ENCODE results near the gene CFAP70. TPM values are rescaled to one million over a fixed set of nuclear protein-coding genes. Genes with fewer than 3 reads are reported as not detected.

The CFAP70 gene
- total RNA-seq, 1 donor from 2014 or later: 5.3 TPM

- Mint-ChIP-seq H3K27ac (no peak overlapping the region), H3K27me3 (no peaks in the 10 kb centered on the region), H3K4me1 (ENCODE audit: low read depth) (no peaks in the 10 kb centered on the region), H3K9me3 (ENCODE audit: low read depth) (peaks cover 12% of the 10 kb centered on the region), H3K36me3 (ENCODE audit: insufficient read depth) (peaks cover 29% of the 10 kb centered on the region), H3K4me3 (ENCODE audit: low read depth) (no peak overlapping the region)
- DNase-seq (ENCODE audit: low spot score, unreplicated experiment): no peak
- TF ChIP-seq, protein P1, sequence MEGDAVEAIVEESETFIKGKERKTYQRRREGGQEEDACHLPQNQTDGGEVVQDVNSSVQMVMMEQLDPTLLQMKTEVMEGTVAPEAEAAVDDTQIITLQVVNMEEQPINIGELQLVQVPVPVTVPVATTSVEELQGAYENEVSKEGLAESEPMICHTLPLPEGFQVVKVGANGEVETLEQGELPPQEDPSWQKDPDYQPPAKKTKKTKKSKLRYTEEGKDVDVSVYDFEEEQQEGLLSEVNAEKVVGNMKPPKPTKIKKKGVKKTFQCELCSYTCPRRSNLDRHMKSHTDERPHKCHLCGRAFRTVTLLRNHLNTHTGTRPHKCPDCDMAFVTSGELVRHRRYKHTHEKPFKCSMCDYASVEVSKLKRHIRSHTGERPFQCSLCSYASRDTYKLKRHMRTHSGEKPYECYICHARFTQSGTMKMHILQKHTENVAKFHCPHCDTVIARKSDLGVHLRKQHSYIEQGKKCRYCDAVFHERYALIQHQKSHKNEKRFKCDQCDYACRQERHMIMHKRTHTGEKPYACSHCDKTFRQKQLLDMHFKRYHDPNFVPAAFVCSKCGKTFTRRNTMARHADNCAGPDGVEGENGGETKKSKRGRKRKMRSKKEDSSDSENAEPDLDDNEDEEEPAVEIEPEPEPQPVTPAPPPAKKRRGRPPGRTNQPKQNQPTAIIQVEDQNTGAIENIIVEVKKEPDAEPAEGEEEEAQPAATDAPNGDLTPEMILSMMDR (IDR thresholded peaks at IDR 0.05; ENCODE audit: unreplicated experiment): no peak
Observed at GRCh38 chr10:73364964-73365363, 6.3 kb upstream of the CFAP70 start.

GRCh38 chr10:73359492-73359891 lies 828 bp upstream of the CFAP70 start:
- Mint-ChIP-seq H3K4me3 (ENCODE audit: low read depth) (peak overlapping the region; percentile 99), H3K9me3 (ENCODE audit: low read depth) (peaks cover 12% of the 10 kb centered on the region), H3K27ac (no peak overlapping the region), H3K36me3 (ENCODE audit: insufficient read depth) (peaks cover 11% of the 10 kb centered on the region), H3K27me3 (peaks cover 3% of the 10 kb centered on the region), H3K4me1 (ENCODE audit: low read depth) (peaks cover 4% of the 10 kb centered on the region)
- TF ChIP-seq, protein P1 (IDR thresholded peaks at IDR 0.05; ENCODE audit: unreplicated experiment): no peak
- no peak for DNase-seq (ENCODE audit: low spot score, unreplicated experiment)

DNA sequence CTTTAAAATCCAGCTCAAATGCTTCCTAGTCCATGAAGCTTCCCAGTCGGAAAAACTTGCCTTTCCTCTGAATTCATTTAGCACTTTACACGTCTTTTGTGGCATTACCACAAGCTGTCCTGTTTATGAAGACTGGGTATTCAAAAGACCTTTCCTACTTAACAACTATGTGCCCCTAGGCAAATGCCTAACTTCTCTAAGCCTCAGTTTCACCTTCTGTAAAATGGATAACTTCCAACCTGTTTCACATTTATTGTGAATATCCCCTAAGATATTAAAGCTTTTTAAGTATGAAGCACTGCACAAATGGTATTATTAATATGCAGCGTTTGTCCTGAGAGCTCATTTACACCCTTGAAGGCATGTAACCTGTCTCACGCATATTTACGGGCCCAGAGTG lies 843 bp downstream of the CFAP70 start:
- peaks cover 3% of the 10 kb centered on the region for H3K27me3 Mint-ChIP-seq
- H3K4me1 Mint-ChIP-seq (ENCODE audit: low read depth): peaks cover 4% of the 10 kb centered on the region
- DNase-seq (ENCODE audit: low spot score, unreplicated experiment): no peak
- peaks cover 12% of the 10 kb centered on the region for H3K9me3 Mint-ChIP-seq (ENCODE audit: low read depth)
- peak overlapping the region; percentile 99 for H3K27ac Mint-ChIP-seq
- TF ChIP-seq, protein P1 (IDR thresholded peaks at IDR 0.05; ENCODE audit: unreplicated experiment): no peak
- H3K36me3 Mint-ChIP-seq (ENCODE audit: insufficient read depth): peaks cover 8% of the 10 kb centered on the region
- H3K4me3 Mint-ChIP-seq (ENCODE audit: low read depth): peak overlapping the region; percentile 99

GRCh38 chr10:73357166-73357565 lies 1.5 kb downstream of the CFAP70 start:
- peaks cover 4% of the 10 kb centered on the region for H3K36me3 Mint-ChIP-seq (ENCODE audit: insufficient read depth)
- peak overlapping the region; percentile 99 for H3K4me3 Mint-ChIP-seq (ENCODE audit: low read depth)
- TF ChIP-seq, protein P1 (IDR thresholded peaks at IDR 0.05; ENCODE audit: unreplicated experiment): no peak
- no peak for DNase-seq (ENCODE audit: low spot score, unreplicated experiment)
- peaks cover 6% of the 10 kb centered on the region for H3K9me3 Mint-ChIP-seq (ENCODE audit: low read depth)
- H3K4me1 Mint-ChIP-seq (ENCODE audit: low read depth): peaks cover 4% of the 10 kb centered on the region
- H3K27me3 Mint-ChIP-seq: peaks cover 3% of the 10 kb centered on the region
- H3K27ac Mint-ChIP-seq: no peak overlapping the region

DNA sequence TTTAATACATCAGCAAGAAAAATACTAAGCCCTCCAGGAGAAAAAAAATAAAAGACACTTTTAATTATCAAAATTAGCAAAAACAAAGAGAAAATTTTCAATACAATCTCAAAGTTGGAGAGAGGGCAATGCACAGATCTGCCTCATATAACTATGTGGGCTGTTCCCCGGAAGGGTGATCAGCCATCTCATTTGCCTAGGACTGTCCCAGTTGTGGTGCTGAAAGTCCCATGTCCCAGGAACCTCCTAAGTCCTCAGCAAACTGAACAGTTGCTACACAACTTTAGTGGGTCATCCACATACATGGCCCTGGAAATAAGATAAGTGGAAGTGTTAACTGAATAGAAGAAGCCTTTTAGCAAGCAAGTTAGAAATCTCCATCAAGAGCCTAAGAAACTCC lies 14.4 kb downstream of the CFAP70 start:
- Mint-ChIP-seq H3K27ac (no peak overlapping the region), H3K27me3 (no peaks in the 10 kb centered on the region), H3K9me3 (ENCODE audit: low read depth) (no peaks in the 10 kb centered on the region), H3K4me1 (ENCODE audit: low read depth) (peaks cover 3% of the 10 kb centered on the region), H3K4me3 (ENCODE audit: low read depth) (no peak overlapping the region), H3K36me3 (ENCODE audit: insufficient read depth) (no peaks in the 10 kb centered on the region)
- TF ChIP-seq, protein P1 (IDR thresholded peaks at IDR 0.05; ENCODE audit: unreplicated experiment): no peak
- no peak for DNase-seq (ENCODE audit: low spot score, unreplicated experiment)
